AML-193 (cell line): ENCODE data around the gene ATG101.

Experiments
- DNase-seq, 2 experiments: peaks; one replicate each; lab custom pipeline; 2025; lab: John Stamatoyannopoulos, UW

ATG101 gene

GRCh38 chr12:52042706-52043385 is 26.9 kb upstream of the ATG101 start:
- no peak for DNase-seq

DNA sequence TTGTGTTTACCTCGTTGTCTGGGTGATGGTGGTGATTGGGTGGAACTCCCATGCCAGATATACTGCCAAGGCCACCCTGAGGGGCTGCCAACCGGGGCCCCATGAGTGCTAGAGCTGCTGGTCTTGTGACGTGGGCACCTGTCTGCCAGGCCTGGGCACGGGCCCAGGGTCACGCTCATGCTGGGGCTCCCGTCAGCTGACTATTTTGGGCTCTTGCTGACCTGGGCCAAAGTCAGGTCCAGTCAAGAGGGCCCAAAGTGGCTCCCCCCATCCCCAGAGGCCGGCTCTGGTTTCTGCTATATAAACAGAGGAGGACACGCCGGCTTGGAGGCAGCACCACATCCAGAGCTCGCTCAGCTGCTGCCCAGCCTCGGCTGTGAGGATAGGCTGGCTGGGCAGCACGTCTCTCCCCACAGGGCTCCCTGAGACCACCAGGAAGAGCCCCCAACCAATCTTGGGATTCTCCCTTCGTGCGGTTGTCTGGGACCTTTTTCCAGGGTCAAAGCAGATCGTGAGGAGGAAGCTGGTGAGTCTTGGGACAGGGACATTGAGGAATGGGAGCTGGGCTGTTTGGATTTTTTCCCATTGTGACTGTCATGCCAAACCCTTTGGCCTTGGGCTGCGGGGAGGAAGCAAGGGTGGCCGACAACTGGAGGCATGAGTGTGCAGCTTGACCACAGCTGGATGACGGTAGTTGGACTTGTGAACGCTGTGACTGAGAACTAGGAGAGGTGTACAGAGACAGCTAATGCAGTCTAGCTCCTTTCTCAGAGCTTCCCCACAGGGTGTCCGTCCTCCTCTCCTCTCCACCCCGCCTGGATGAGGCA is 26.2 kb upstream of the ATG101 start:
- DNase-seq = no peak

DNA sequence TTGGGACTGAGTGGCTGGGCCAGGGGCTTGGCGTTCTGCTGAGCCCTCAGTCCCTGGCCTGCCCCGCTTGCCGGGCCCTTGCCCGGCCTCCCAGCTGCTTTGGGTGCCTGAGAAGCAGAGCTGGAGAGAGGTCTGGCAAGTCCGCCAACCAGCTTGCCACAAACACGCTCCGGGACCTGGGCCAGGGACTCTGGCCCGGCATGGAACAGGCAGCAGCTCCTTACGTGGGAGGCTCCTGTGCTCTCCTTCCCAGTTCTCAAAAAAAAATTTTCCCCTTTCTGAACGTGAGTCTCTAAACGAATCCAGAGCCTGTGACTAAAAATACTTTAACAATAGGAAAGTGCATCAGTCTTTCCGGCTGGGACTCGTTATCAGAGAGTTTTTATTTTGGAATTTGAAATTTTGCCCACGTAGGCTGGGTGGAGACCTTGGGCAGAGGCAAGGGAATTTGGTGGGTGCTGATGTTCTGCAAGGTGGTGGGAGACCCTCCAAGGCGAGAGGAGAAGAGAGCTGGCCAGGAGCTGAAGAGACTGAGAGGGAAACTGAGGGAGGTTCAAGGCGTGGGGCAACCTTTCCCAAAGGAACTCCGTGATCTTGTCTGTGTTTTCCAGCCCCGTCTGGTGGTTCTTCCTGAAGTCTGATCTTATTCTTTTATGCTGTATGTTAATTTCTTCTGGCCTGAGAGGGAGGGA is 25.3 kb upstream of the ATG101 start:
- DNase-seq = no peak

DNA sequence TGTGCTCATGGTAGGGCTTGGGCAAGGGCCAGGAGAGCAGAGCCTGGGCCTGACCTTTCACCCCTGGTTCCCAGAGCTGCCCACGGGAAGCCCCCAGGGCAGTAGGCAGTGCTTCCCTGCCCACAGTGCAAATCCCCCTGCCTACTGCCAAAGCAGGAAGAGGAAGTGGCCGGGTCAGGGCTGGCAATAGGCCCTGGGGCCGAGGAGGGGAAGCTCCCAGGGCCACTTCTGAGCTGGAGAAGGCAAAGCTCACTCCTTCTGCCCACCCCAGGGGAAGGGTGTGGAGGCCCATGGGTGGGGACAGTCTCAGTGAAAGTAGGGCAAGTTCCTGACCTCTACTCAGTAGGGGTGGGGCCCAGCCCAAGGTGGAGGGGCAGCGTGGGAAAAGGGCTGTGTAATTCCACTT is 24.0 kb upstream of the ATG101 start:
- DNase-seq = peak; percentile 67 to 69

- no peak for DNase-seq
Measured at GRCh38 chr12:52046859-52047258, 22.9 kb upstream of the ATG101 start.

DNA sequence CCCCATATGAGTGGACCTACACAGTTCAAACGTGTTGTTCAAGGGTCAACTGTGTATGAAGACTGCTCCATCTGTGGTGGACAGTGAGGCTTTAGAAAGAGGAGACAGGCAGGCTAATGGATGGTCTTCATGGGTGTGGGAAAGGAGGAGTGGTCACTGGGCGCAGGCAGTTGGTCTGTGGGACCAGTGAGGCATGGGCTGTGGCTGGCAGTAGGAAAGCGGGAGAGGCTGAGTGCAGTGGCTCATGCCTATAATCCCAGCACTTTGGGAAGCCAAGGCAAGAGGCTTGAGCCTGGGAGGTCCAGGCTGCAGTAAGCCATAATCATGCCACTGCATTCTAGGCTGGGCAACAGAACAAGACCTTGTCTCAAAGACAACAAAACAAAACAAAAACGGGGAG is 20.5 kb upstream of the ATG101 start:
- no peak for DNase-seq

DNA sequence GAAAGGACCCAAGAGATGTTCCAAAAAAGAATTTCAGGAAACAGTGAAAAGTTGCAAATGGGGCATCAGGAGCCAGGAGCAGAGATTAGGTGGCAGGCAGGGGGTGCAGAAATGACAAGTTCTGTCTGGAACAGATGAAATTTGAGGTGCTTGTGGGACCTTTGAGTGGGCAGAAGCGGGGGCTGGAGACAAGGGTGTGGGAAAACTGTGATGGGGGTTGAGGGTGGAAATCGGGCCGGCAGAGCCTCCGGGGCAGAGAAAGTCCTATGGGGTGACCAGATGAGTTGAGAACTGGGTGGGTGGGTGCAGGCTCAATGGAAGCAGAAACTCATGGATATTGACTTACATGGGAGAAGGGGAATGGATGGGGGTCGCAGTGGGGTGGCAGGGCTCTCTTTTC is 20.1 kb upstream of the ATG101 start:
- no peak for DNase-seq

DNA sequence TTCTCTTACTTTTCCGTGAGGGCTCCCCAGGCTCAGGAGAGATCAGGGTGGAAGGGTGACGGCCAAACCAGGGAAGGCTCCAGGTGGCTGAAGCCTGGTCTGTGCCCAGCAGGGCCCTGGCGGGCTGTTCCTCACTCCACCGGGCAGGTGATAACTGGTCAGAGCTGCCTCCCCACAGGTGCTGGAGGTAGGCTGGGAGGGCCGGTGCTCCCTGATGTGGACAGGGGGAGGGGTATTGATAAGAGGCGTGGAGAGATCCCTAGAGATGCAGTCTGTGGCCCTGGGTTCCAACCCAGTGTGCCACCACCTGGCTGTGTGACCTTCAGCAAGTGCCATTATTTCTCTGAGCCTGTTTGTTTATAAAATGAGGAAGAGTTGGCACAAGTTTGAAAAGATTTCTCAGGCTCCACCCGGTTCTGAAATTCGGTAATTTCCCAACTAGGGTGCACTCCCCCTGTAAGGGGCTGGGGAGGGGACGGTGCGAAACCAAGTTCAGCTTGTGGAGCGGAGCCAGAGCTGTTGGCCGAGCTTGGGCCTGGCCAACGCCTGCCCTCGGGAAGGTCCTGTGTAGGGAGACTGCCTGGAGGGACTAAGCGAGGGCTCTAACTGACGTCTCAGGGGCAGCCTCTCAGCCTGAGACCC is 19.5 kb upstream of the ATG101 start:
- peak in 1 of 2 experiments; percentile 12 for DNase-seq

- peak; percentile 48 to 64 for DNase-seq
Measured at GRCh38 chr12:52050758-52051541, 18.8 kb upstream of the ATG101 start, which contains the start of gene NR4A1. TSS of gene NR4A1 (plus strand) at chr12:52051442. CDS start at chr12:52054329, 2,887 bp downstream.

GRCh38 chr12:52052468-52053186 is 17.2 kb upstream of the ATG101 start:
- no peak for DNase-seq

GRCh38 chr12:52053536-52054209 is 16.1 kb upstream of the ATG101 start:
- DNase-seq = no peak

DNA sequence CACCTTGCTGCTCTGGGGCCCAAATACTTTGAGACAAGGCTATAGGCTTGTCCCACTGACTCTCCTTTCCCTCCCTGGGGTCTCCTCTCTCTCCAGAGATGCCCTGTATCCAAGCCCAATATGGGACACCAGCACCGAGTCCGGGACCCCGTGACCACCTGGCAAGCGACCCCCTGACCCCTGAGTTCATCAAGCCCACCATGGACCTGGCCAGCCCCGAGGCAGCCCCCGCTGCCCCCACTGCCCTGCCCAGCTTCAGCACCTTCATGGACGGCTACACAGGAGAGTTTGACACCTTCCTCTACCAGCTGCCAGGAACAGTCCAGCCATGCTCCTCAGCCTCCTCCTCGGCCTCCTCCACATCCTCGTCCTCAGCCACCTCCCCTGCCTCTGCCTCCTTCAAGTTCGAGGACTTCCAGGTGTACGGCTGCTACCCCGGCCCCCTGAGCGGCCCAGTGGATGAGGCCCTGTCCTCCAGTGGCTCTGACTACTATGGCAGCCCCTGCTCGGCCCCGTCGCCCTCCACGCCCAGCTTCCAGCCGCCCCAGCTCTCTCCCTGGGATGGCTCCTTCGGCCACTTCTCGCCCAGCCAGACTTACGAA is 15.4 kb upstream of the ATG101 start:
- DNase-seq = no peak

DNA sequence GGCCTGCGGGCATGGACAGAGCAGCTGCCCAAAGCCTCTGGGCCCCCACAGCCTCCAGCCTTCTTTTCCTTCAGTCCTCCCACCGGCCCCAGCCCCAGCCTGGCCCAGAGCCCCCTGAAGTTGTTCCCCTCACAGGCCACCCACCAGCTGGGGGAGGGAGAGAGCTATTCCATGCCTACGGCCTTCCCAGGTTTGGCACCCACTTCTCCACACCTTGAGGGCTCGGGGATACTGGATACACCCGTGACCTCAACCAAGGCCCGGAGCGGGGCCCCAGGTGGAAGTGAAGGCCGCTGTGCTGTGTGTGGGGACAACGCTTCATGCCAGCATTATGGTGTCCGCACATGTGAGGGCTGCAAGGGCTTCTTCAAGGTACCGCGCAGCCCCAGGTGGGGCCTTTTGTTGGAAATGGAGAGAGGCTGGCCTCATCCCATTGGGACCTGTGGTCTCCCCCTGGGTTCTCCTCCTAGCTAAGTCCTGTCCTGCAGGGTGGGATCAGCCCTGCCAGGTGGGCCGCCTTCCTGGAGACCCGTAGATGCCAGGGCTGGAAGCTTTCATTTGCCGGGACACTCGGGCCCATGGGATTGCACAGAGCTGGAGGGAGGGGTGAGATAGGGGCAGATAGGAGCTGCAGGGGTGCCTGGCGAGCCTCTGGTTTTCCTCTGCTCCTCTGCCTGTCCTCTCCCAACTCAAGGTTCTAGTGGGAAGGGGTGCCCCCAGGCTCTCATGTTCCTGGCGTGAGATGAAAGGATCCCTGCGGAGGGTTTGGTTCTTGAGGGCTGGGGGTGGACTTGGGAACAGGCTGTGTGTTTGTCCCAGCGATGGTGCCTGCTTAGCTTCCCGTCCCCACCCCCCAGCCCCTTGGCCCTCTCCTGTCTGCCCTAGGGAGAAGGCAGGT is 14.7 kb upstream of the ATG101 start:
- DNase-seq = no peak

DNA sequence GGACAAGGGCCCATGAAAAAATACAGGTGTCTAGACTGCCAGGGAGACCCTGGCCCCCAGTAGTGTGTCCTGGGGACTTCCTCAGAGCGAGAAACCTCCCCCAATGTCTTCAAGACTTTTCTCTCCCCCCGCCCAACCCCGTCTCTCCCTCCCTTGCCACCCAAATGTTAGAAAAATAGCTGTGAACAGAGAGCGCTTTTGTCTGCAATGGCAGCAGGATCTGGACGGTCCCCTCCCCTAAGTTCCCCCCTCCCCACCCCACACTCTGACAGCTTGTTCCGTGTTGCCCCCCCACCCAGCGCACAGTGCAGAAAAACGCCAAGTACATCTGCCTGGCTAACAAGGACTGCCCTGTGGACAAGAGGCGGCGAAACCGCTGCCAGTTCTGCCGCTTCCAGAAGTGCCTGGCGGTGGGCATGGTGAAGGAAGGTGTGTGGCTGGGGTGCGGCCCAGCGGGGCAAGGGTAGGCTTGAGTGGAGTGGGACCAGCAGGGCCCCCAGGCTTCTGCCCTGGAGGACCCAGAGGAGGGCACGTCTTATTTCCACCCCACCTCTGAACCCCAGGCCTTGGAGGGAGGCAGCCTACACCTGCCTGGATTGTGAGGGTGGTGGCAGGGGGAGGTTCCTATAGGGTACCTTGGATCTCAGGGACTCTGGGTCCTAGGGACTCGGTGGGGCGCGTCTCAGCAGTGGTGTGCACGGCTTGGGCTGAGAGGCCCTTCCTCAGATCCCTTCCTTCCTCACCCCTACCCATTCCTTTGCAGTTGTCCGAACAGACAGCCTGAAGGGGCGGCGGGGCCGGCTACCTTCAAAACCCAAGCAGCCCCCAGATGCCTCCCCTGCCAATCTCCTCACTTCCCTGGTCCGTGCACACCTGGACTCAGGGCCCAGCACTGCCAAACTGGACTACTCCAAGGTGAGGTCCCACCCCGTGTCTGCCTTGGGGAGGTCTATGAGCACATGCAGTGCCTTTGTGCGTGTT is 13.8 kb upstream of the ATG101 start:
- DNase-seq = no peak

- no peak for DNase-seq
Measured at GRCh38 chr12:52056801-52057637, 12.8 kb upstream of the ATG101 start.
